ENCODE data around the gene SDHB.

The SDHB gene

GRCh38 chr1:16992102-16992501, 61.7 kb downstream of the SDHB start:
- H3K27me3 Mint-ChIP-seq (ENCODE audit: low read depth, poor library complexity): no peaks in the 10 kb centered on the region
- H3K4me3 Mint-ChIP-seq: no peak overlapping the region
- TF ChIP-seq CTCF (IDR thresholded peaks at IDR 0.05): no peak
- no peaks in the 10 kb centered on the region for H3K9me3 Mint-ChIP-seq
- no peak overlapping the region for H3K27ac Mint-ChIP-seq
- H3K4me1 Mint-ChIP-seq: no peaks in the 10 kb centered on the region
- H3K36me3 Mint-ChIP-seq (ENCODE audit: low read depth): no peaks in the 10 kb centered on the region
- DNase-seq: no peak

DNA sequence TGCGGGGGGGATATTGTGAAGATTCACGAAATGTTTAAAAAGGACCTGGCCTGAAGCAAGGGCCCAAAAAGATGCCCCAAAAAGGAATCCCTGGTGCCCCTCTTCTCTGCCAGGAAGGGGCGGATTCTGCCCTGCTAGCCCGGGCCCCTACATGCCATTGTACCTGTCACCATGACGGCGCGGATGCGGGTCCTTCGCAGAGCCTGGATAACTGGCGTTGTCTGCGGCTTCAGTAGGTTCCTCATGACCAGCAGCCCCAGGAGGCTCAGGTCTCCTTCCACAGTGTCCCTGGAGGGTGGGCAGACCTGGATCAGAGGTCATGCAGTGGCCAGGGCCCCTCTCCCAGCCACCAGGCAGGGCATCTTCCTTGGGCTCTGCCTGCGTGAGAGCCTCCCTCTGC, 62.3 kb downstream of the SDHB start:
- TF ChIP-seq CTCF (IDR thresholded peaks at IDR 0.05): no peak
- no peaks in the 10 kb centered on the region for H3K27me3 Mint-ChIP-seq (ENCODE audit: low read depth, poor library complexity)
- no peaks in the 10 kb centered on the region for H3K36me3 Mint-ChIP-seq (ENCODE audit: low read depth)
- H3K4me3 Mint-ChIP-seq: no peak overlapping the region
- DNase-seq: no peak
- H3K9me3 Mint-ChIP-seq: no peaks in the 10 kb centered on the region
- no peak overlapping the region for H3K27ac Mint-ChIP-seq
- H3K4me1 Mint-ChIP-seq: no peaks in the 10 kb centered on the region

- no peaks in the 10 kb centered on the region for H3K27me3 Mint-ChIP-seq (ENCODE audit: low read depth, poor library complexity)
- no peak overlapping the region for H3K4me3 Mint-ChIP-seq
- TF ChIP-seq CTCF (IDR thresholded peaks at IDR 0.05): no peak
- H3K9me3 Mint-ChIP-seq: no peaks in the 10 kb centered on the region
- no peak overlapping the region for H3K27ac Mint-ChIP-seq
- no peak for DNase-seq
- H3K36me3 Mint-ChIP-seq (ENCODE audit: low read depth): no peaks in the 10 kb centered on the region
- peaks cover 4% of the 10 kb centered on the region for H3K4me1 Mint-ChIP-seq
These were observed 64.0 kb downstream of the SDHB start for GRCh38 chr1:16989676-16990391.

DNA sequence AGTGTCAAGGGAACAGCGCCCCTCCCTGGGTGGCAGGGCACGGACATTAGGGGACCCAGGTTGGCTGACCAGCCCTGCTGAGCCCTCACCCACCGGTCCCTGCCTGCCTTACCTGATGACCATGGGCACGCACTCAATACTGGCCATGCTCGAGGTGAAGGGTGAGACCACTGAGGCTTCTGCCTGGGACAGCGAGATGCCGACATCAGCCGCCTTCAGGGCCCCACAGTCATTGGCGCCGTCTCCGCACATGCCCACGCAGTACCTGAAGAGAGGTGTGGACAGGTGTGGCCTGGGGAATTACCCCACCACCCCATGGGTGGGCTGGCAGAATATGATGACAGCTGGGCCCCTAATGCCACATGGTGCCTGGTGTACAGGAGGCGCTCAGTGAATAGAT, 65.6 kb downstream of the SDHB start:
- no peak for TF ChIP-seq CTCF (IDR thresholded peaks at IDR 0.05)
- H3K27ac Mint-ChIP-seq: no peak overlapping the region
- no peaks in the 10 kb centered on the region for H3K27me3 Mint-ChIP-seq (ENCODE audit: low read depth, poor library complexity)
- no peak overlapping the region for H3K4me3 Mint-ChIP-seq
- H3K9me3 Mint-ChIP-seq: no peaks in the 10 kb centered on the region
- no peak for DNase-seq
- H3K4me1 Mint-ChIP-seq: peaks cover 11% of the 10 kb centered on the region
- H3K36me3 Mint-ChIP-seq (ENCODE audit: low read depth): no peaks in the 10 kb centered on the region

DNA sequence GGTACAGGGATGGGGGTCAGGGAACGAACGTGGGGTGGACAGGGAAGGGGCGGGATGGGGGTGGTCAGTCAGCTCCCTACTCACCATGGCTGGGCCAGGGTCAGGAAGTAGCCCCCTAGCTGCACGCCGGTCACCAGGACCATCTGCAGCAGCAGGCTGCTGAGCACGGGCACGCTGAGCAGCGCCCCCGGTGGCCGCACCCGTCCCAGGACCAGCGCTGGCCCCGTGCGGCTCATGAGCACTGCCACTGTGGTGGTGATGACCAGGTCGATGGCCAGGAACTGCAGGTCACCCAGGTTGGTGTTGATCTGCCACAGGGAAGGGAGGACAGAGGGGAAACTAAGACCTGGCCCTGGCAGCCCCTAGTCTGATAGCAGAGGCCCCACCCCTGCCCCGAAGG, 66.9 kb downstream of the SDHB start:
- Mint-ChIP-seq H3K9me3 (no peaks in the 10 kb centered on the region), H3K36me3 (ENCODE audit: low read depth) (no peaks in the 10 kb centered on the region), H3K27ac (no peak overlapping the region), H3K4me3 (no peak overlapping the region), H3K27me3 (ENCODE audit: low read depth, poor library complexity) (no peaks in the 10 kb centered on the region), H3K4me1 (peaks cover 24% of the 10 kb centered on the region)
- peak; percentile 68 for DNase-seq
- peak; percentile 59 for TF ChIP-seq CTCF (IDR thresholded peaks at IDR 0.05)

GRCh38 chr1:16986560-16986959, 67.3 kb downstream of the SDHB start:
- H3K4me3 Mint-ChIP-seq: no peak overlapping the region
- H3K36me3 Mint-ChIP-seq (ENCODE audit: low read depth): no peaks in the 10 kb centered on the region
- DNase-seq: no peak
- no peak for TF ChIP-seq CTCF (IDR thresholded peaks at IDR 0.05)
- no peak overlapping the region for H3K27ac Mint-ChIP-seq
- H3K4me1 Mint-ChIP-seq: peaks cover 27% of the 10 kb centered on the region
- peaks cover 1% of the 10 kb centered on the region for H3K27me3 Mint-ChIP-seq (ENCODE audit: low read depth, poor library complexity)
- no peaks in the 10 kb centered on the region for H3K9me3 Mint-ChIP-seq

All from nephron progenitor cell (in vitro differentiated cells).